GM08714 (cell line): ENCODE data around the gene IL17C.
"Not testable (repeated sequence)": the region's sequence is repeated elsewhere in the genome, so short reads cannot be mapped to it uniquely, and the experiment has no call there.

Experiments
- H3K4me3 ChIP-seq: fragments of 200-500 bp; sonication (Bioruptor generic); 2 replicates; pipeline ENCODE4 v1.5.1; 2014; ENCODE audit warnings: mild to moderate bottlenecking, low read length, inconsistent platforms
- ZNF274 ChIP-seq: IDR thresholded peaks from 2 replicates; pipeline ENCODE4 v1.6.1; 2012; ENCODE audit warnings: mild to moderate bottlenecking, low read depth, low read length

The IL17C gene

GRCh38 chr16:88601313-88602036, 36.9 kb upstream of the IL17C start:
- no peak for TF ChIP-seq ZNF274
- H3K4me3 ChIP-seq: no peak overlapping the region

- no peak for TF ChIP-seq ZNF274
- H3K4me3 ChIP-seq: no peak overlapping the region
Observed at GRCh38 chr16:88602091-88602490, 36.3 kb upstream of the IL17C start.

GRCh38 chr16:88605186-88606147, 32.9 kb upstream of the IL17C start:
- no peak for TF ChIP-seq ZNF274
- H3K4me3 ChIP-seq: no peak overlapping the region

GRCh38 chr16:88606148-88606757, 32.1 kb upstream of the IL17C start:
- no peak overlapping the region for H3K4me3 ChIP-seq
- TF ChIP-seq ZNF274: no peak

GRCh38 chr16:88608076-88608475, 30.3 kb upstream of the IL17C start:
- TF ChIP-seq ZNF274: no peak
- no peak overlapping the region for H3K4me3 ChIP-seq

GRCh38 chr16:88609426-88609825, 28.9 kb upstream of the IL17C start:
- not testable (repeated sequence) for H3K4me3 ChIP-seq

- TF ChIP-seq ZNF274: no peak
- no peak overlapping the region for H3K4me3 ChIP-seq
Observed at GRCh38 chr16:88610080-88610479, 28.3 kb upstream of the IL17C start.

- no peak for TF ChIP-seq ZNF274
- H3K4me3 ChIP-seq: no peak overlapping the region
Observed at GRCh38 chr16:88610909-88611812, 27.2 kb upstream of the IL17C start.

GRCh38 chr16:88613293-88613692, 25.1 kb upstream of the IL17C start:
- no peak overlapping the region for H3K4me3 ChIP-seq
- no peak for TF ChIP-seq ZNF274

- H3K4me3 ChIP-seq: no peak overlapping the region
- no peak for TF ChIP-seq ZNF274
Observed at GRCh38 chr16:88613911-88614817, 24.2 kb upstream of the IL17C start.

GRCh38 chr16:88614818-88615580, 23.4 kb upstream of the IL17C start:
- no peak for TF ChIP-seq ZNF274

GRCh38 chr16:88616320-88616719, 22.1 kb upstream of the IL17C start:
- TF ChIP-seq ZNF274: no peak
- H3K4me3 ChIP-seq: no peak overlapping the region

More at GRCh38 chr16:88614818-88615580, 23.4 kb upstream of the IL17C start:
- no peak overlapping the region for H3K4me3 ChIP-seq
